Measurements from ENCODE around the gene IZUMO4. TPM values are rescaled to one million over a fixed set of nuclear protein-coding genes. Genes with fewer than 3 reads are reported as not detected.
A peak's percentile ranks its signal among the peaks of the same experiment; 100 is the strongest.

The IZUMO4 gene
- total and polyA plus RNA-seq, 11 donors, result 1.7 to 6.2 (median 2.6) TPM; not detected in 1

- peaks cover 0 to 8% (median 0%) of the 10 kb centered on the region in 9 donors for H3K36me3 ChIP-seq
- H3K4me1 ChIP-seq, result peaks cover 9 to 73% (median 50%) of the 10 kb centered on the region in 12 donors
- intact Hi-C loops (cut with DNase I), result loop anchor here in 1 of 10 donors (10.0 kb wide), 1 partner anchor 779 kb away; the partner anchor contains the start of gene FAM174C
- no peaks in the 10 kb centered on the region for H3K27me3 ChIP-seq
- TF ChIP-seq CTCF (IDR thresholded peaks at IDR 0.05) (no peak), POLR2A (IDR thresholded peaks at IDR 0.05) (no peak)
- DNase-seq, result peak; percentile 78 to 89 (median 86)
- ATAC-seq, result peak; percentile 6 to 42 (median 18)
- H3K4me3 ChIP-seq, result no peak overlapping the region
- peak overlapping the region; percentile 10 to 100 (median 72) for H3K27ac ChIP-seq
- H3K9me3 ChIP-seq, result no peaks in the 10 kb centered on the region
- 70 to 77% (median 72%) methylated on average over 20 to 24 of the region's 24 CpGs for WGBS, 4 donors
Measured at GRCh38 chr19:2053601-2054389, 42.9 kb upstream of the IZUMO4 start.

- no peaks in the 10 kb centered on the region for H3K36me3 ChIP-seq
- H3K4me3 ChIP-seq, result no peak overlapping the region
- no peaks in the 10 kb centered on the region for H3K27me3 ChIP-seq
- TF ChIP-seq CTCF (IDR thresholded peaks at IDR 0.05) (no peak), POLR2A (IDR thresholded peaks at IDR 0.05) (no peak)
- intact Hi-C loops (cut with DNase I), result loop anchor here in 1 of 10 donors (10.0 kb wide), 1 partner anchor 780 kb away; the partner anchor contains the start of gene FAM174C
- peaks cover 8 to 70% (median 50%) of the 10 kb centered on the region in 12 donors for H3K4me1 ChIP-seq
- ATAC-seq (no peak), DNase-seq (no peak)
- WGBS, 4 donors, result 69 to 74% (median 73%) methylated on average over 8 of the region's 8 CpGs
- no peaks in the 10 kb centered on the region for H3K9me3 ChIP-seq
- H3K27ac ChIP-seq, result peak overlapping the region; percentile 10 to 100 (median 72)
Measured at GRCh38 chr19:2054763-2055162, 42.0 kb upstream of the IZUMO4 start.

GRCh38 chr19:2055931-2056836 is 40.5 kb upstream of the IZUMO4 start:
- peak overlapping the region in 11 of 12 donors; percentile 16 to 57 (median 42) for H3K4me3 ChIP-seq
- peaks cover 13 to 81% (median 60%) of the 10 kb centered on the region in 12 donors for H3K4me1 ChIP-seq
- DNase-seq (peak; percentile 74 to 79 (median 77)), ATAC-seq (peak in 3 of 4 donors; percentile 11 to 41 (median 29))
- 33 to 43% (median 39%) methylated on average over 19 to 22 of the region's 22 CpGs for WGBS, 4 donors
- H3K36me3 ChIP-seq, result no peaks in the 10 kb centered on the region
- no peaks in the 10 kb centered on the region for H3K9me3 ChIP-seq
- TF ChIP-seq CTCF (IDR thresholded peaks at IDR 0.05) (no peak), POLR2A (IDR thresholded peaks at IDR 0.05) (peak in 1 of 2 donors; percentile 40)
- intact Hi-C loops (cut with DNase I), result loop anchor here in 1 of 10 donors (10.0 kb wide), 1 partner anchor 781 kb away; the partner anchor contains the start of gene FAM174C
- peak overlapping the region; percentile 85 to 100 (median 94) for H3K27ac ChIP-seq
- H3K27me3 ChIP-seq, result no peaks in the 10 kb centered on the region

Data from heart left ventricle (tissue), 16 donors.